Measurements from ENCODE around the gene CCNA2.

CCNA2 gene

DNA sequence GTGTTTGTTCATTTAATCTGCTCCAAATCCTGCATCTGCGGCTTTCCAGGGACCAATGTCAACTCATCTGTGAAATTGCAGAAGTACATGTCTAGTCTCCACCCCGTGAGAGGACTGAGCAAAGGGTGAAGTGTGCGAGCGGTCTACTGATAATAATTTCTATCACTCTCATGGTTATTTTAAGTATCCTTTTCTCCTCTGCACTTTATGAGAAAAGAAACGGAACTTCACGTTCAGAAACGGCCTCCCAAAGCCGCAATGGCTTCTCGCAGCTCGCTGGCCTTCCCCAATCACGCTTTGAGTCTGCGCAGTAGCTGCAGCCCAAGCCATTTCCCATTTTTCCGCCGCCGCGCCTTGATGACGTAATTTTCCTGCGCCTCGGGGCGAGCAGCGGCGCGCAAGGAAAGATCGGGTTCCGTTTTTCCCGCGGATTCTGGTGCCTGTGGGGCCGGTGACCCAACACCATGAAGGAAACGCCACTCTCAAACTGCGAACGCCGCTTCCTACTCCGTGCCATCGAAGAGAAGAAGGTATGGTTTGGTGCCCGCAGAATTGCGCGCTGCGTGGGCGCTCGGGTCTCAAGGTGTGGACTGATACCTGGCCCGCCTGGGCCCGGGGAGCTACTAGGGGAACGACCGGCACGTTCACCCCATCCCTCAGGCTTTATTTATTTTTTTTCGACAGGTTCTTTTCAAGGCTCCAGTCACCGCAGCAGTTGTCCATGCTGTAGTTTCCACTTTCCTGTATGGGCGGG is 22.5 kb downstream of the CCNA2 start, which contains the start of gene EXOSC9:
Gene EXOSC9, plus strand, starts transcription at position 363 of the 754 bp plus-strand sequence. Its CDS starts 102 bp downstream, at position 465.
- peak; percentile 96 for FAIRE-seq

DNA sequence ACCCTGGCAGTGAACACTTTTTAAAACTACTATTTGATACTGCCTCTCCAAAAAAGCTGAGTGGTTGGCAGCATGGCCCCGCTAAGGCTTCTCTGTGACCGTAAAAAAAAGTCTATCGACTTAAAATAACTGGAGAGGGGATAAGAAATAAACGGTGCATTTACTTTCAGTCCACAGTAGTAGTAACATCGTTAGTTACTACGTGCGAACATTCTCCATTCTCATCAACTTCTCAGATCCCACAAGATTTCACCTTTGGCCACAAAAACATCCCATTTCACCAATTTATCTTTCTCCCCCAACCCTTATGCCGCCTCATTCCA is 23.1 kb downstream of the CCNA2 start:
- FAIRE-seq = no peak

DNA sequence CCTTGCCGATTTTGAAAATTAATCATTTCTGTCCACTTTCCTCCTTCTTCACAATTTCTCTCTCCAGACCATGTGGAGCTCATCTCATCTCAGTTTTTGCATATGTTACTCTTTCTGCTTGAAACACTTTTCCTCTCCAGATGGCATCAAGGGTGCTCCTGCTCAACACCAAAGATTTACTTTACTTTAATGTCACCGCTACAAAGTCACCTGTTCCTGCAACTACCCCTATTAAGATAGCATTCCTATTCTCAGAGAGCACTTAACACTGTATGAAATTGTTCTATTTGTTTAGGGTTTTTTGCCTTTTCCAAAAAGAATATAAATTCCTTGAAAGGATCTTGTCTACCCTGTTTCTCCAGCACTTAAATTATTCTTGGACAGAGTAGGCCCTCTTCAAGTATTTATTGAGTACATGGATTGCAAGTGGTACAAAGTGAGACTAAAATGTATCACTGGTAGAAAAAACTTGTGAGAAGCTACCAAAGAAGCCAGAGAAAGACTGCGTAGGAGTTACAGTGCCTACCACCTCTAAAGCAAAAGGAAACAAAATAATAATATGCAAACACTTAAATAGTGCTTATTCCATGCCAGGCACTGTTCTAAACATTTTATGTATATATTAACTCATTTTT is 23.7 kb downstream of the CCNA2 start:
- FAIRE-seq = no peak

DNA sequence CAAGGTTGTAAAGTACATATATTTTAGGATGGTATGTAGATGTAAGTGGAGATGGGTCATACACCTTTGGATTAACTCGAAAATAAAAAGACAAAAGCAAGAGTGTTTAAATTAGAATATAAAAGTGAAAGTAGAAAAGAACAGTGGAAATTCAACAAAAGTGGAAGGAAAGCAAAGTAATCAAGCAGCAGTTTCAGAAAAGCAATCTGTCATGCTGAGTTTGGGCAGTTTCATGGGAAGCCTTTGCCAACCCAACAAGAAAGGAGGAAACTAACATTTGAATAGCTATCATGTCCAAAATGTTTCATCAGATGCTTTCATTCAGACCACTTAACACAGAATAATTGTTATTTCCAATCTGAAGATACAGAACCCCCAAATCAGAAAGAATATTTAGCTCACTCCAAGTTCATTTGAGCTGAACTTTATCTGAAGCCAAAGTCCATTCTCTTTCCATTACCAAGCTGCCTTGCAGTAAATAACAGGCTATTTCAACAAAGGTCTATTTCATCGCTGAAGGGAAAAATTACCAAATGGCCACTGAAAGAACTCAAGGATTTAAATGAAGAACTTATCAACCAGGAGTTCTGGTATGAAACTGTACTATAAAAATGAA is 24.4 kb downstream of the CCNA2 start:
- FAIRE-seq = no peak

DNA sequence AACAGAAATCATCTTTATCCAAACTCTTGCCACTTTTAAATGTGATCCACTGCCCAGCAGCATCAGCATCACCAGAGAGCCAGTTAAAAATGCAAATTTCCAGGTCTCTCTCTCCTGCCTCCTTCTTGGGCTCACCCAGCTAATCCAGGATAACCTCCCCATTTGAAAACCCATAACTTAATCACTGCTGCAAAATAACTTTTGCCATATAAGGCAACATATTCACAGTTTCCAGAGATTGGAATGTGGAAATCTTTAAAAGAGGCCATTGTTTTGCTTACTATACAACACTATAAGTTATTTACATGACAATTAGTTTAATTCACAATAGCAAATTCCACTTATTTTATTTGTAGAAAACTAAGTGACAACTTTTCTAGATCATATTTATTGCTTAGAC is 27.4 kb downstream of the CCNA2 start:
- no peak for FAIRE-seq

DNA sequence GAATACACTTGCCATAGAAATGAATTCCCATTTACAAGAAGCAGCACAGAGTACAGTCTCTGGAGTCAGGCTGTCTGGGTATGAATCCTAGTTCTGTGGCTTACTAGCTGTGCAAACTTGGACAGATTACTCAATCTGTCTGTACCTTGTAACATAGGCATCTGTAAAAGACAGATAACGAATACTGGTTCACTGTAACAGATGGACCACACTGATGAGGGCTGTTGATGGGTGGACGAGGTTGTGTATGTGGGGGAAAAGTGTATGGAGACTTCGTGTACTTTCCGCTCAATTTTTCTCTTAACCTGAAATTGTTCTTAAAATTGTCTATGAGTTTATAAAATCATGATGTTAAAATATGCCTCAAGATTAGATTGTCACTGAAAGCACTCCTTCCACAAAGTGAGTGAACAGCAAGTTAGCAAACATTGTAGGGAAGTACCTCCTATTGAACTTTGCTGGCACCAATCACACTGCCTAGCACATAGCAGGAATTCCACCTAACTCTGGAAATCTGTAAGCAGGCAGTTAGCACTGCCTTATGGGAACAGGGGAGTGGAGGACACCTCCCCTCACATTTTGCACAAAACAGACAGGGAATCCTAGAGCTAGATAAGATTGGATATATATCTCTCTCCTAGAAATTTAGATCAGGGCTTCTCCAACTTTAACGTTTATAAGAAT is 29.0 kb downstream of the CCNA2 start:
- FAIRE-seq = no peak

DNA sequence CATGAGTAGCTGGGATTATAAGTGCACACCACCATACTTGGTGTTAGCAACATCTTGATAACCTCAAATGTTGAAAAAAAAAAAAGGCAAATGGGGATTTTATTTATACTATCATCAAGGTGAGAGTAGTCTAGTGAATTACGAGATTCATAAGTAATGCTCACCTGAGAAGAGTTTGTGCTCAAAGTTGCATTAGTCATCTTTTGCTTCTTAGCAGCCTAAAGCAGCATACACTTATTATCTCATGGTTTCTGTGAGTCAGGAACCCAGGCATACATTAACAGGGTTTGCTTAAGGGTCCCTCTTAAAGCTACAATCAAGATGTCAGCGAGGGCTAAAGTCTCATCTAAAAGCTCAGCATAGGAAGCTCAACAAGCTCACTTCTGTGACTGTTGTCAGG is 30.7 kb downstream of the CCNA2 start:
- FAIRE-seq = no peak

DNA sequence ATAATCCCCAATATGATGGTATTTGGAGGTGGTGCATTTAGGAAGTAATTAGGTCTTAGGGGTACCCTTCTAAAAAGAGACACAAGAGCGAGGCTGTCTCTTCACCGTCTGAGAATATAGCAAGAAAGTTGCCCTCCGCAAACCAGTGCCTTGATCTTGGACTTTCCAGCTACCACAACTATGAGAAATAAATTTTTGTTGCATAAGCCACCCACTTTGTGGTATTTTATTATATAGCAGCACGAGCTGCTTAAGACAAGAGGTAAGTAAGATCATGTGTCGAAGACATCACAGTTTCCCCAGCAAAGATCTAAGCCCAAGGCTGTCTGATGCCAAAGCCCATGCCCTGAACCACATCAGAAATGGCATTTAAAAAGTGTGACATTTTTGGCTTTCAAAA is 32.2 kb downstream of the CCNA2 start:
- FAIRE-seq = no peak

DNA sequence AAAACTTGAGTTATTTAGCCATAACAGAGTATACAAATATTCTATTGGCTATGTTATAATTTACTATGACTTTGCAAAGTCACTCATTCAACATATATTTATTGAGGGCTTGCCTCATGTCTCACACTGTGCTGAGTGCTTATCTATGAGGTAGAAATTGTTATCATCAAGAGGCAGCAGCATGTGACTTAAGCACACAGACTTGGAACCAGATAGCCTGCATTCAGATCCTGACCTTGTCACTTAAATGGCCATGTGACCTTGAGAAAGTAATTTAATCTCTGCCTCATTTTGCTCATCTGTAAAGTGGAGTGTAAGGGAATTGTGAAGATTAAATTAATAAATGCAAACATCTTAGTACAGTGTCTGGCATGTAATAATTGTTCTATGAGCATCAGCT is 32.7 kb downstream of the CCNA2 start:
- no peak for FAIRE-seq

DNA sequence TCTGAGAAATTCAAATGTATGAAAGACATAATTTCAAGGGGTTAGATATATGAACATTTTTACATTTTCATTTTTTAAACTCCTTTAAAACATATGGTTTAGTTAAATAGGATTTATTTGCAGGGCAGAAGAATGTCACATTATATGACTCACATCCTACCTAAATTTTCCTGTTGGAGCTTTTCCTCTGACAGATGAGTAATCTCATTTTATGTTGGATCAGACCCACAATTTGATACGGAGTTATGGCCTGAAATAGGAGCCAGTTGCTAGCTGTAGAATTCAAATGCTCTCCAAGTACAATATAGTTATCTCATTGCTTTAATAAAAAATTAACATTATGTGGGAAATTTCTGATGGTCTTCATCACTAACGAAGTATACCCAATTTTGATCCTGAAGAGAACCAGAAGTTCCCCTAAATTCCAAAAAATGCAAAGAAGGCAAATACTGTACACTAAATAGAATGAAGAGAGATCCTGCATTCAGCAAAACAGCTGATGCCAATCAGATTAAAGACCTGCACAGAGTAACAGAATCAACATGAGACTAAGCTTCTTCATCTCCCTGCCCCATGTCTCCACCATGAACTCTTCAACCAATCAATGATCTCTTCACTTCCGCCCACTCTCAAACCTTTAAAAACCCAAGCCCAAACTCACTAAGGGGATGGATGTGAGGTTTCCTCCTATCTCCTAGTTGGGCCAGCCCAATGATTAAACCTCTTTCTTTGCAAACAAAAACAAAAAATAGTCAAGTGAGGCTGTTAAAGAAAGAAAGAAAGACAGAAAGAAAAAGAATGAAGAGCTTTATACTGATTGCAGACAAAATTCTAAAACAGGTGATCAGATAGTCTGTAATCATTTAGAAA is 33.5 kb downstream of the CCNA2 start:
- no peak for FAIRE-seq

DNA sequence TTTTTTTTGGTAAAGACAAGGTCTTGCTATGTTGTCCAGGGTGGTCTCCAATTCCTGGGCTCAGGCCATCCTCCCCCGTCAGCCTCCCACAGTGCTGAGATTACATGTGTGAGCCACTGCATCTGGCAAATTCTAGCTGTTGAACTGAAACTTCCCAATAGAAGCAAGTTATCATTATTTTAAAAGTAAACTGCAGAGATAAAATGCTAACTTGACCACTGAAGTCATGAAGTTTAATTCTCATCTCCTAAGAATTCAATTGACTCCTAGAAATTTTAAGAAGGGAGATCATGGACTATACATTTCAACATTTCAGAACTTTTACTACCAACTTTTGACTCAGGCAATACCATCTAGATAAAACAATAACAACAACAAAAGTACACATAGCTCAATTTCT is 34.2 kb downstream of the CCNA2 start:
- no peak for FAIRE-seq

DNA sequence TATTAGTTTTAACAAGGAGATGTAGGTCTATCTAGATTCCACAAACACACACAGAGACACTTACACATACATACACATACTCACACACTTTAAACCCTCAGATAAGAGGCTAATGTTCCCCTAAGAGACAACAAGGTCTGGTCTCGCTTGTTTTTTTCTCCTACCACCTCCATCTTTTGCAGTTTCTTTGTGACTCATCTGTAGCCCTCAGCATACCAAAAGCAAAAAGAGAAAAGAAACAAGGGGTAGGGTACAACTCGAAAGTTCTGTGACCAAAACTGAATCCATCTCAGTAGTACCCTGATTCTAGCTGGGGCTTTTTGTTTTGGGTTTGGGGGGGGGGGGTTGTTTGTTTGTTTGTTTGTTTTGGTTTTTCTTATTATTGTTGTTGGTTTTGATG is 34.8 kb downstream of the CCNA2 start:
- no peak for FAIRE-seq

DNA sequence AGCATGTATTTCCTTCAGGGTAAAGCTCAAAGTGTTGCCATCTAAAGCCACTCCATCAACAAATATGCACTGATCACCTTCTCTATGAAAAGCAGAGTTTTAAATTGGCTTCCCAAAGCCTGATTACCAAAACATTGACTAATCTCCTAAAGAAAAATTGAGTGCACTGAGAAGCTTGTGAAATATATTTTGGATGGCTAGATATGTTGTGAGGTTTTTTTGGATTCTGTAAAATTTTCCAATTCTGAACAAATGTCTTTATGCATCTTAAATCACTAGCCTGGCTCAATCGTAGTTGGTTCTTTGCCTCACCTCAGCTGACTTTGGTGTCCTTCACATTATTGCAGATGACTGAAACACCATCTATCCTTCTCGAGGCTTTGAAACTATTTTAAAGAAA is 37.5 kb downstream of the CCNA2 start:
- FAIRE-seq = no peak

DNA sequence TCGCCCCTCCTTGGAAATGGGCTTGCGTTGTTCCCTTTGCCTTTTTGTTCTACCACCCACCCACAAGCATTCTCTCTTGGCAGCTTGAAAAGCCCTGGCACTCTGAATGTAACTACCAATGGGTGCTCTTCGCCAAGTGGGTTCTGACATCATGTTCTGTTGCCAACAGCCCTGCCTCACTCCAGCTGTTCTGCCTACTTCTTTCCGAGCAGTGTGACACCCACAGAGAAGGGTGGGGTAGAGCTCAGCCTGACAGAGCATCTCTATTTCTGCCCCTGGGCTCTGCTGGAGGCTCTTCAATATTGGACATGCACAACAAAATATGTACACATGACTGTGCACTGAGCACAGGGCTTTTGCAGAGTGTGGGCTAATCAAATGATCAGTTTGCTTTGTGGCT is 38.2 kb downstream of the CCNA2 start:
- FAIRE-seq = no peak

DNA sequence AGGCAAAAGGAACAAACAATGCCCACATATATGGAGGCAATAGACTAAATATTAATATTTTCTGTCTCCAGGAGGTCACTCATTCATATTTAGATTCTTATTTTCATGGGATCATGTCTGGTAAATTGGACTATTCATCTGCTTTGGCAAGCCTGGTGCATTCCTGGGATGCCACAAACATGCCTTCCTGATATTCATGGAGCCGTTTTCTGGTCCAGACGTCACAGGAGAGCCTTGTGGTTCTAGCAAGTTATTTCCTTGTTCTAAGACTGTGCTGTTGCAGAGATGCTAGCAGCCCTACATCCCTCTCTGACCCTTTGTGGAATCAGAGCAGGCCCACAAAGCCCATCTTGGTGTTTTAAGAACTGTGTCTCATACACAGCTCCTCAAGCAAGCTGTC is 38.7 kb downstream of the CCNA2 start:
- no peak for FAIRE-seq

DNA sequence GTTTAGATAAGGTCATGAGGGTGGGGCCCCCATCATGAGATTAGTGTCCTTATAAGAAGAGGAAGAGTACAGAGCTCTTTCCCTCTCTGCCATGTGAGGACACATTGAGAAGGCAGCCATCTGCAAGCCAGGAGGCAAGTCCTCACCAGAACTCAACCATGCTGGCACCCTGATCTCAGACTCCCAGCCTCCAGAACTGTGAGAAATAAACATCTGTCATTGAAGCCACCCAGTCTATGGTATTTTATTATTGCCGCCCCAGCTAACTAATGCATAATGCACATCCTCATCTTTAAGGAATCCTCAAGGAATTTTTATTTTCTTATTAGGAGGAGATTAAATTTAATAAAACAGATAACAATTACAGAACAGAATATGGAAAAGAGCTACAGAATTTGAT is 39.3 kb downstream of the CCNA2 start:
- no peak for FAIRE-seq

DNA sequence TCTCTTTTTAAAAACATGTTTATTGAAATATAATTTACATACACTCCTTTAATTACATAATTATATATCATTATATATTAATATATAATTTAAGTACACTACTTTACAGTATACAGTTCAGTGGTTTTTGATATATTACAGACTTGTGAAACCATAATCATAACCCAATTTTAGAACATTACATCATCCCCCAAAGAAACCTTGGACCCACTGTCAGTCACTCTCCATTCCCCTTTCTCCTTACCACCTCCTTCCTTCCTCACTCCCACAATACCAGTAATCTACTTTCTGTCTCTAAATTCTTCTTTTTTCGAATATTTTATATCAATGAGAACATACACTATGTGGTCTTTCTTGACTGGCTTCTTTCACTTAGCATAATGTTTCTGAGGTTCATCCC is 40.5 kb downstream of the CCNA2 start:
- FAIRE-seq = peak; percentile 3

DNA sequence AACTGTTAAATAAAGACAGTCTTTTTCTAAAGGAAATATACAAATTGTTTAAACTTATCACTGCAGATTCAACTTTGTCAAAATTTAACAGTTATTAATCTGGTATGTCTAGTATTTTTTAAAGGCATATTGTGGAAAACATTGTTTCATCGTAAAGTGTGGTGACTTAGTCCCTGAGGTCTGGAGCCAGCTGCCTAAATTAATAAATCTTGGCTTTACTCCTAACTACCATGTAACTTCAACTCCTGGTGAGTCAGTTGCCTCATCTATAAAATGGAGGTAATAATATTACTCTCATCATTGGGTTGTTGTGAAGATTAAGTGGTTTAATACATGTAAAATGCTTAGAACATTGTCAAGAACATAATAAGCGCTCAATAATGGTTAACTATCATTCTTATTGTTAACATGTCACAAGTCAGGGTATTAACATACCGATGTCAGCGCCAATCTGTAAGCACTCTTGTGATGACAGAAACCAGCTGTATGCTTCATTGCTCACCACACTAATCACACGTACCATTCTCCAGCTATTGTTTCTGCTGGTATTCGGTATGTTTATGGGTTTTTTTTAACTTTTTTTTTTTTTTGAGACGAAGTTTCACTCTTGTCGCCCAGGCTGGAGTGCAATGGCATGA is 44.6 kb downstream of the CCNA2 start:
- FAIRE-seq = no peak

DNA sequence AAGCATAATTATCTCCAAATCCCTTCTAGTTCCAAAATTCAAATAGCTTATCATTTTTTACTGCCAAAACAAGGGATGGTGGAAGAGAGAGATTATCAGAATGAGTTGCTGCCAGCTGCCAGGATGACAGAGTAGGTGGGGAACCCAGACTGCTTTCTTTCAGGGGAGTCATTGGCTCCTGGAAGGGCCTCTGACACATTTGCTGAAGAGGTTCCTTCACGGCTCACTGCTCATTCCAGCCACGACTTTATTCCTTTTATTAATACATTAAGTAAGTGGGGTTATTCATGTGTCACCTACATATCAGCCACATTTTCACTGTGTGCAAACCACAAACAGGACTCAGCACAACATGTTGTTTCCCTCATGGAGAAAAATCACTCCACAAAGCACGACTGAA is 46.1 kb downstream of the CCNA2 start:
- FAIRE-seq = no peak

DNA sequence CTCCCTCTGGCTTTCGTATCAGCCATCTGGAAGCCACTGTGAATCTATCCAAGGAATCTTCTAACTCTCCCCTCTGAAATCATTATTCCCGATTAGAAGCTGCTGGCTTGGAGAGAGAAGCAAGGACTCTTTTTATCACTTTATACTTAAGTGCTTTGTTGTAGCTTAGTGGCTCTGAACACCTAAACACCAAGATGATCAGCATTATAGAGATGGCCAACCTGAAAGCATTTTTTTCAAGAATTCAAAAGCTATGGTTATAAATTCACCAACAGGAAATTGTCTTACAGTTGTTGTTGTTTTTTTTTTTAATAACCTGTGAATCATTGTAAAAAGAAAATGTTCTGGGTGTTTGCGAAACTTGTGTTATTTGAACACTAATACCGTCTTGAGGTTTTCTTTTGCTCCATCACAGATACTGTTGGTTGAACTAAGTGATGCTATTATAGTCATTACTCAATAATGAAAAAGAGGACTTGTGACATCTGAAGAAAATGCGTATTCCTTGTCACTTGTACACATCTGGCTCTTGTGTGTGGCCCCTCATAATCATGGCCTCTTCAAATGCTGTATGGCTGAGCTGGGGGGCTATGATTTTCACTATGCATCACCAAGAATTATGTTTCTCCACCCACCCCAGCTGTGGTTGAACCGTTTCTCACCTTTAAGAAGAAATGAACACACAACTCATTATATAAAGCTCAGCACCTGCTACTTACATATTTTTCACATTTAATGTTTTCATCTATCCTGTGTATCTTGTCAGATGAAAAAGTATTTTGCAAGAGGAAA is 46.9 kb downstream of the CCNA2 start:
- FAIRE-seq = no peak

DNA sequence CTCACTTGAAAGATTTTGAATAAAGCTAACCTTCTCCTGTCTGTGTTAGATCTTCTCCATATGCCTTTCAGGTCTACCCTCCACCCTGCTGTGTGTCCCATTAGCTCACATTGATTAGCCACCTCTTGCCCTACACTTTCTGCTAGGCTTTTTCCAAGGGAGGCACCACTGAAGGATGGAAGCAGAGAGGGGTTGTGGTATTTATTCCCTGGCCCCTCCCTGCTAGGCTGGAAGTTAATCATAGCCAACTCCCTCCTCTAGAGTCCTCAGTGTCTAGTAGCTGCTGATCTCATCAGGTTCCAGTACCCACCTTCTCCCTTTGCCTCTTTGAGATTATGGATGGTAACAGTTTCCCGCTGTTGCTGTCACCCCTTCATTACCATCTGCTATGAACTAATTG is 49.8 kb downstream of the CCNA2 start:
- no peak for FAIRE-seq

DNA sequence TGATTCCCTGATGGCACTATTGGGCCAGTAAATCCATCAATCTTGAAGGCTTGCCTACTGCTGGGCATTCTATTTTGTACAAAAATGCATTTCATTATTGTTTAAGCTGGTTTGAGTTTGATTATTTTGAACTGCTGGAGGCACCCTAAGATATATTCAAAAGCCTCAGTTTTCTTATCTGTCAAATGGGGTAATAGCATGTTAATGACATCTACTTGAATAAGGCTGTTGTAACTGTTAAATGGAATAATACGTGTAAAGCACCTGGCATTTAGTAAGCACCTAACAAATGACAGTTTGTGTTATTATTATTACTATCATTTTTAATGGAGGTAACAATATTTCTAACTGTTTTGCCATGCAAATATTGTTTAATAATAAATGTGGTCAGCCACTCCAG is 51.8 kb downstream of the CCNA2 start:
- no peak for FAIRE-seq
